ENCODE measurements around the gene ASTN1.

GRCh38 chr1:176989754-176990153 is 174.8 kb downstream of the ASTN1 start:
- no peak for TF ChIP-seq CTCF (IDR thresholded peaks at IDR 0.05)
- TF ChIP-seq SIN3A (IDR thresholded peaks at IDR 0.05; ENCODE audit: borderline replicate concordance, insufficient read depth, low read depth, low read length): no peak
- TF ChIP-seq REST (IDR thresholded peaks at IDR 0.05; ENCODE audit: insufficient read depth in 1 of 2, low read depth in 2 of 2, low read length in 1 of 2): no peak
- no peak for TF ChIP-seq POLR2AphosphoS5 (IDR thresholded peaks at IDR 0.05; ENCODE audit: low read depth, low read length)
- TF ChIP-seq TCF7L2 (IDR thresholded peaks at IDR 0.05; ENCODE audit: low read depth, low read length): no peak

All from Panc1 (cell line).